ENCODE data around the gene TIMM13. TPM values are rescaled to one million over a fixed set of nuclear protein-coding genes. Genes with fewer than 3 reads are reported as not detected.
"Not testable (repeated sequence)": the region's sequence is repeated elsewhere in the genome, so short reads cannot be mapped to it uniquely, and the experiment has no call there.

TIMM13 gene
- polyA plus RNA-seq, 1 donor (not counting 4 experiments of a cell fraction or from before 2014, with no cell fraction given) = 45.0 TPM

- no peak overlapping the region for H3K27ac ChIP-seq (ENCODE audit: control insufficient read depth, insufficient read depth, low read length)
- H2AFZ ChIP-seq (ENCODE audit: control insufficient read depth, low read length) = no peak overlapping the region
- H3K27me3 ChIP-seq (ENCODE audit: control insufficient read depth, extremely low read depth, insufficient read depth, low read length) = no peaks in the 10 kb centered on the region
- FAIRE-seq (no peak), DNase-seq (ENCODE audit: low read depth, low spot score) (no peak)
- peaks cover 14% of the 10 kb centered on the region for H3K79me2 ChIP-seq (ENCODE audit: control insufficient read depth, insufficient read depth, low read length)
- H3K4me2 ChIP-seq (ENCODE audit: control insufficient read depth, extremely low read depth, insufficient read depth, low read depth, low read length) = no peak overlapping the region
- no peaks in the 10 kb centered on the region for H3K9me1 ChIP-seq (ENCODE audit: control insufficient read depth, extremely low read depth, insufficient read depth, low read length)
- H3K36me3 ChIP-seq (ENCODE audit: control insufficient read depth in 2 of 2, extremely low read depth in 1 of 2, insufficient read depth in 2 of 2, low read length in 2 of 2) = no peaks in the 10 kb centered on the region
- dilution Hi-C loops (cut with MboI; ENCODE audit: extremely low pct_ligation_motif_present, low sequenced_read_pairs) = no loop called here
- no peaks in the 10 kb centered on the region for H3K9me3 ChIP-seq (ENCODE audit: control insufficient read depth, low read depth, low read length)
- no peak overlapping the region for H3K4me3 ChIP-seq (ENCODE audit: control insufficient read depth in 2 of 3, extremely low read depth in 1 of 3, insufficient read depth in 2 of 3, low read depth in 1 of 3, low read length in 3 of 3)
- TF ChIP-seq EZH2 (IDR thresholded peaks at IDR 0.05; ENCODE audit: low read length) (no peak), CTCF (optimal IDR thresholded peaks at IDR 0.05 in 1 of 3, IDR thresholded peaks at IDR 0.05 in 1 of 3, conservative IDR thresholded peaks at IDR 0.05 in 1 of 3; ENCODE audit: extremely low read depth in 1 of 3, insufficient read depth in 2 of 3, low read length in 3 of 3) (no peak)
- H3K4me1 ChIP-seq (ENCODE audit: control insufficient read depth, extremely low read depth, insufficient read depth, low read length) = peaks cover 10% of the 10 kb centered on the region
- peaks cover 3% of the 10 kb centered on the region for H4K20me1 ChIP-seq (ENCODE audit: control insufficient read depth, extremely low read depth, insufficient read depth, low read length)
- H3K9ac ChIP-seq (ENCODE audit: control insufficient read depth, extremely low read depth, insufficient read depth, low read length) = no peak overlapping the region
Observed at GRCh38 chr19:2460245-2460644, 32.9 kb upstream of the TIMM13 start.

DNA sequence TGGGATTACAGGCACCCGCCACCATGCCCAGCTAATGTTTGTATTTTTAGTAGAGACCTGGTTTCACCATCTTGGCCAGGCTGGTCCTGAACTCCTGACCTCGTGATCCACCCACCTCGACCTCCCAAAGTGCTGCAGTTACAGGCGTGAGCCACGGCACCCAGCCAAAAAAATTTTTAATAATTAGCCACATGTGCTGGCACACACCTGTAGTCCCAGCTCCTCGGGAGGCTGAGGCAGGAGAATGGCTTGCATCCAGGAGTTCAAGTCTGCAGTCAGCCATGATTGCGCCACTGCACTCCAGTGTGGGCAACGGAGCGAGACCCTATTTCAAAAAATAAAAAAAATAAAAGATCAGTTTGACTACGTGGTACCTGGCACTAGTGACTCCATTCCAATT lies 31.4 kb upstream of the TIMM13 start:
- H3K36me3 ChIP-seq (ENCODE audit: control insufficient read depth in 2 of 2, extremely low read depth in 1 of 2, insufficient read depth in 2 of 2, low read length in 2 of 2); H3K9ac ChIP-seq (ENCODE audit: control insufficient read depth, extremely low read depth, insufficient read depth, low read length); H3K9me1 ChIP-seq (ENCODE audit: control insufficient read depth, extremely low read depth, insufficient read depth, low read length); dilution Hi-C loops (cut with MboI; ENCODE audit: extremely low pct_ligation_motif_present, low sequenced_read_pairs); H4K20me1 ChIP-seq (ENCODE audit: control insufficient read depth, extremely low read depth, insufficient read depth, low read length); DNase-seq (ENCODE audit: low read depth, low spot score); H3K9me3 ChIP-seq (ENCODE audit: control insufficient read depth, low read depth, low read length); H2AFZ ChIP-seq (ENCODE audit: control insufficient read depth, low read length); H3K4me1 ChIP-seq (ENCODE audit: control insufficient read depth, extremely low read depth, insufficient read depth, low read length); FAIRE-seq; H3K4me2 ChIP-seq (ENCODE audit: control insufficient read depth, extremely low read depth, insufficient read depth, low read depth, low read length); H3K4me3 ChIP-seq (ENCODE audit: control insufficient read depth in 2 of 3, extremely low read depth in 1 of 3, insufficient read depth in 2 of 3, low read depth in 1 of 3, low read length in 3 of 3); H3K27me3 ChIP-seq (ENCODE audit: control insufficient read depth, extremely low read depth, insufficient read depth, low read length); H3K27ac ChIP-seq (ENCODE audit: control insufficient read depth, insufficient read depth, low read length): not testable (repeated sequence)
- H3K79me2 ChIP-seq (ENCODE audit: control insufficient read depth, insufficient read depth, low read length) = peaks cover 29% of the 10 kb centered on the region

GRCh38 chr19:2458054-2458453 lies 30.7 kb upstream of the TIMM13 start:
- dilution Hi-C loops (cut with MboI; ENCODE audit: extremely low pct_ligation_motif_present, low sequenced_read_pairs) = no loop called here
- peaks cover 4% of the 10 kb centered on the region for H4K20me1 ChIP-seq (ENCODE audit: control insufficient read depth, extremely low read depth, insufficient read depth, low read length)
- H3K27ac ChIP-seq (ENCODE audit: control insufficient read depth, insufficient read depth, low read length) = no peak overlapping the region
- no peak for FAIRE-seq
- peaks cover 36% of the 10 kb centered on the region for H3K79me2 ChIP-seq (ENCODE audit: control insufficient read depth, insufficient read depth, low read length)
- DNase-seq (ENCODE audit: low read depth, low spot score) = no peak
- no peak overlapping the region for H3K9ac ChIP-seq (ENCODE audit: control insufficient read depth, extremely low read depth, insufficient read depth, low read length)
- H3K36me3 ChIP-seq (ENCODE audit: control insufficient read depth in 2 of 2, extremely low read depth in 1 of 2, insufficient read depth in 2 of 2, low read length in 2 of 2) = peaks cover 0 to 2% of the 10 kb centered on the region in 2 experiments
- H3K27me3 ChIP-seq (ENCODE audit: control insufficient read depth, extremely low read depth, insufficient read depth, low read length) = no peaks in the 10 kb centered on the region
- no peak overlapping the region for H2AFZ ChIP-seq (ENCODE audit: control insufficient read depth, low read length)
- no peaks in the 10 kb centered on the region for H3K9me3 ChIP-seq (ENCODE audit: control insufficient read depth, low read depth, low read length)
- peaks cover 10% of the 10 kb centered on the region for H3K4me1 ChIP-seq (ENCODE audit: control insufficient read depth, extremely low read depth, insufficient read depth, low read length)
- no peak for TF ChIP-seq CTCF (optimal IDR thresholded peaks at IDR 0.05 in 1 of 3, IDR thresholded peaks at IDR 0.05 in 1 of 3, conservative IDR thresholded peaks at IDR 0.05 in 1 of 3; ENCODE audit: extremely low read depth in 1 of 3, insufficient read depth in 2 of 3, low read length in 3 of 3)
- no peak for TF ChIP-seq EZH2 (IDR thresholded peaks at IDR 0.05; ENCODE audit: low read length)
- no peak overlapping the region for H3K4me2 ChIP-seq (ENCODE audit: control insufficient read depth, extremely low read depth, insufficient read depth, low read depth, low read length)
- no peak overlapping the region for H3K4me3 ChIP-seq (ENCODE audit: control insufficient read depth in 2 of 3, extremely low read depth in 1 of 3, insufficient read depth in 2 of 3, low read depth in 1 of 3, low read length in 3 of 3)
- no peaks in the 10 kb centered on the region for H3K9me1 ChIP-seq (ENCODE audit: control insufficient read depth, extremely low read depth, insufficient read depth, low read length)
